ENCODE measurements around the gene ABCA6.

ABCA6 gene

GRCh38 chr17:69055334-69055733, 86.4 kb downstream of the ABCA6 start:
- no peak for DNase-seq (ENCODE audit: low spot score)
- FAIRE-seq = no peak

GRCh38 chr17:69050999-69051775, 90.5 kb downstream of the ABCA6 start:
- no peak for DNase-seq (ENCODE audit: low spot score)

GRCh38 chr17:69048634-69049033, 93.1 kb downstream of the ABCA6 start:
- no peak for DNase-seq (ENCODE audit: low spot score)
- no peak for FAIRE-seq

More at GRCh38 chr17:69050999-69051775, 90.5 kb downstream of the ABCA6 start:
- no peak for FAIRE-seq

- no peak for DNase-seq (ENCODE audit: low spot score)
- no peak for FAIRE-seq
These were observed 94.1 kb downstream of the ABCA6 start for GRCh38 chr17:69047368-69048263.

- FAIRE-seq = no peak
- DNase-seq (ENCODE audit: low spot score) = no peak
These were observed 95.4 kb downstream of the ABCA6 start for GRCh38 chr17:69046121-69046807.

- FAIRE-seq (no peak), DNase-seq (ENCODE audit: low spot score) (no peak)
These were observed 96.0 kb downstream of the ABCA6 start for GRCh38 chr17:69045646-69046045.

- DNase-seq (ENCODE audit: low spot score) = no peak
- no peak for FAIRE-seq
These were observed 97.3 kb downstream of the ABCA6 start for GRCh38 chr17:69044371-69044770.

- DNase-seq (ENCODE audit: low spot score) = no peak
- FAIRE-seq = no peak
These were observed 98.5 kb downstream of the ABCA6 start for GRCh38 chr17:69043098-69043734.

- FAIRE-seq (no peak), DNase-seq (ENCODE audit: low spot score) (no peak)
These were observed 99.4 kb downstream of the ABCA6 start for GRCh38 chr17:69042308-69042707.

- FAIRE-seq (no peak), DNase-seq (ENCODE audit: low spot score) (no peak)
These were observed 109.9 kb downstream of the ABCA6 start for GRCh38 chr17:69031839-69032238.

- no peak for DNase-seq (ENCODE audit: low spot score)
- no peak for FAIRE-seq
These were observed 111.5 kb downstream of the ABCA6 start for GRCh38 chr17:69030169-69030568.

Data from RCC 7860 (cell line).